ENCODE data around the gene FAM151B. TPM values are rescaled to one million over a fixed set of nuclear protein-coding genes. Genes with fewer than 3 reads are reported as not detected.

The FAM151B gene
- total RNA-seq, 1 experiment from 2014 or later, result 0.60 TPM

- H3K9ac ChIP-seq (ENCODE audit: low read length), result no peak overlapping the region
- no peak for DNase-seq
- no peaks in the 10 kb centered on the region for H3K79me2 ChIP-seq (ENCODE audit: low read length)
- H2AFZ ChIP-seq (ENCODE audit: low read length), result no peak overlapping the region
- H3K9me3 ChIP-seq (ENCODE audit: low read length), result no peaks in the 10 kb centered on the region
- no peaks in the 10 kb centered on the region for H3K27me3 ChIP-seq (ENCODE audit: low read length)
- H3K4me1 ChIP-seq (ENCODE audit: low read length), result no peaks in the 10 kb centered on the region
- H3K4me2 ChIP-seq (ENCODE audit: low read depth, low read length, poor library complexity, severe bottlenecking), result no peak overlapping the region
- no peaks in the 10 kb centered on the region for H4K20me1 ChIP-seq (ENCODE audit: insufficient read depth, low read depth, low read length)
- H3K36me3 ChIP-seq (ENCODE audit: insufficient read depth, low read length), result no peaks in the 10 kb centered on the region
- no peak overlapping the region for H3K4me3 ChIP-seq (ENCODE audit: low read length)
- H3K9me2 ChIP-seq (replicated peaks; ENCODE audit: insufficient read depth, low read length), result no peaks in the 10 kb centered on the region
- H3K27ac ChIP-seq (ENCODE audit: low read length), result no peak overlapping the region
These were observed 21.5 kb downstream of the FAM151B start for GRCh38 chr5:80509362-80509761.

GRCh38 chr5:80516826-80517225 is 28.9 kb downstream of the FAM151B start:
- no peak overlapping the region for H3K4me3 ChIP-seq (ENCODE audit: low read length)
- H3K79me2 ChIP-seq (ENCODE audit: low read length), result no peaks in the 10 kb centered on the region
- no peaks in the 10 kb centered on the region for H3K36me3 ChIP-seq (ENCODE audit: insufficient read depth, low read length)
- H3K27ac ChIP-seq (ENCODE audit: low read length), result no peak overlapping the region
- no peak overlapping the region for H2AFZ ChIP-seq (ENCODE audit: low read length)
- no peaks in the 10 kb centered on the region for H4K20me1 ChIP-seq (ENCODE audit: insufficient read depth, low read depth, low read length)
- H3K9ac ChIP-seq (ENCODE audit: low read length), result no peak overlapping the region
- no peaks in the 10 kb centered on the region for H3K9me2 ChIP-seq (replicated peaks; ENCODE audit: insufficient read depth, low read length)
- no peaks in the 10 kb centered on the region for H3K27me3 ChIP-seq (ENCODE audit: low read length)
- DNase-seq, result no peak
- no peak overlapping the region for H3K4me2 ChIP-seq (ENCODE audit: low read depth, low read length, poor library complexity, severe bottlenecking)
- no peaks in the 10 kb centered on the region for H3K4me1 ChIP-seq (ENCODE audit: low read length)
- no peaks in the 10 kb centered on the region for H3K9me3 ChIP-seq (ENCODE audit: low read length)

GRCh38 chr5:80540691-80541090 is 52.8 kb downstream of the FAM151B start:
- Histone ChIP-seq H3K4me3 (ENCODE audit: low read length) (no peak overlapping the region), H3K4me2 (ENCODE audit: low read depth, low read length, poor library complexity, severe bottlenecking) (no peak overlapping the region), H4K20me1 (ENCODE audit: insufficient read depth, low read depth, low read length) (no peaks in the 10 kb centered on the region), H3K27ac (ENCODE audit: low read length) (no peak overlapping the region), H3K4me1 (ENCODE audit: low read length) (no peaks in the 10 kb centered on the region), H3K36me3 (ENCODE audit: insufficient read depth, low read length) (no peaks in the 10 kb centered on the region), H2AFZ (ENCODE audit: low read length) (no peak overlapping the region), H3K27me3 (ENCODE audit: low read length) (no peaks in the 10 kb centered on the region), H3K9me3 (ENCODE audit: low read length) (no peaks in the 10 kb centered on the region), H3K9ac (ENCODE audit: low read length) (no peak overlapping the region), H3K9me2 (replicated peaks; ENCODE audit: insufficient read depth, low read length) (no peaks in the 10 kb centered on the region), H3K79me2 (ENCODE audit: low read length) (no peaks in the 10 kb centered on the region)
- DNase-seq, result no peak

- Histone ChIP-seq H3K36me3 (ENCODE audit: insufficient read depth, low read length) (no peaks in the 10 kb centered on the region), H3K9me2 (replicated peaks; ENCODE audit: insufficient read depth, low read length) (no peaks in the 10 kb centered on the region), H3K4me2 (ENCODE audit: low read depth, low read length, poor library complexity, severe bottlenecking) (no peak overlapping the region), H3K79me2 (ENCODE audit: low read length) (no peaks in the 10 kb centered on the region), H3K27ac (ENCODE audit: low read length) (no peak overlapping the region), H3K4me1 (ENCODE audit: low read length) (no peaks in the 10 kb centered on the region), H2AFZ (ENCODE audit: low read length) (no peak overlapping the region), H3K27me3 (ENCODE audit: low read length) (no peaks in the 10 kb centered on the region), H3K9ac (ENCODE audit: low read length) (no peak overlapping the region), H3K9me3 (ENCODE audit: low read length) (no peaks in the 10 kb centered on the region), H3K4me3 (ENCODE audit: low read length) (no peak overlapping the region), H4K20me1 (ENCODE audit: insufficient read depth, low read depth, low read length) (no peaks in the 10 kb centered on the region)
- no peak for DNase-seq
These were observed 53.5 kb downstream of the FAM151B start for GRCh38 chr5:80541392-80541791.

GRCh38 chr5:80554646-80555045 is 66.7 kb downstream of the FAM151B start:
- Histone ChIP-seq H3K4me1 (ENCODE audit: low read length) (no peaks in the 10 kb centered on the region), H3K79me2 (ENCODE audit: low read length) (no peaks in the 10 kb centered on the region), H3K36me3 (ENCODE audit: insufficient read depth, low read length) (no peaks in the 10 kb centered on the region), H3K27me3 (ENCODE audit: low read length) (no peaks in the 10 kb centered on the region), H4K20me1 (ENCODE audit: insufficient read depth, low read depth, low read length) (no peaks in the 10 kb centered on the region), H3K27ac (ENCODE audit: low read length) (no peak overlapping the region), H3K9me3 (ENCODE audit: low read length) (no peaks in the 10 kb centered on the region), H3K4me2 (ENCODE audit: low read depth, low read length, poor library complexity, severe bottlenecking) (no peak overlapping the region), H3K4me3 (ENCODE audit: low read length) (no peak overlapping the region), H3K9ac (ENCODE audit: low read length) (no peak overlapping the region), H2AFZ (ENCODE audit: low read length) (no peak overlapping the region), H3K9me2 (replicated peaks; ENCODE audit: insufficient read depth, low read length) (no peaks in the 10 kb centered on the region)
- no peak for DNase-seq

GRCh38 chr5:80555099-80555498 is 67.2 kb downstream of the FAM151B start:
- no peak overlapping the region for H3K27ac ChIP-seq (ENCODE audit: low read length)

GRCh38 chr5:80559244-80559643 is 71.3 kb downstream of the FAM151B start:
- DNase-seq, result no peak
- Histone ChIP-seq H3K36me3 (ENCODE audit: insufficient read depth, low read length) (no peaks in the 10 kb centered on the region), H3K27ac (ENCODE audit: low read length) (no peak overlapping the region), H4K20me1 (ENCODE audit: insufficient read depth, low read depth, low read length) (no peaks in the 10 kb centered on the region), H3K9me2 (replicated peaks; ENCODE audit: insufficient read depth, low read length) (no peaks in the 10 kb centered on the region), H3K9ac (ENCODE audit: low read length) (no peak overlapping the region), H3K4me1 (ENCODE audit: low read length) (no peaks in the 10 kb centered on the region), H3K4me2 (ENCODE audit: low read depth, low read length, poor library complexity, severe bottlenecking) (no peak overlapping the region), H3K27me3 (ENCODE audit: low read length) (no peaks in the 10 kb centered on the region), H3K9me3 (ENCODE audit: low read length) (no peaks in the 10 kb centered on the region), H3K79me2 (ENCODE audit: low read length) (no peaks in the 10 kb centered on the region), H3K4me3 (ENCODE audit: low read length) (no peak overlapping the region), H2AFZ (ENCODE audit: low read length) (no peak overlapping the region)

More at GRCh38 chr5:80555099-80555498, 67.2 kb downstream of the FAM151B start:
- H3K4me1 ChIP-seq (ENCODE audit: low read length), result no peaks in the 10 kb centered on the region
- H3K79me2 ChIP-seq (ENCODE audit: low read length), result no peaks in the 10 kb centered on the region
- DNase-seq, result no peak
- no peak overlapping the region for H2AFZ ChIP-seq (ENCODE audit: low read length)
- H3K9me3 ChIP-seq (ENCODE audit: low read length), result no peaks in the 10 kb centered on the region
- no peaks in the 10 kb centered on the region for H3K36me3 ChIP-seq (ENCODE audit: insufficient read depth, low read length)
- H3K9me2 ChIP-seq (replicated peaks; ENCODE audit: insufficient read depth, low read length), result no peaks in the 10 kb centered on the region
- no peak overlapping the region for H3K4me2 ChIP-seq (ENCODE audit: low read depth, low read length, poor library complexity, severe bottlenecking)
- no peak overlapping the region for H3K9ac ChIP-seq (ENCODE audit: low read length)
- no peaks in the 10 kb centered on the region for H4K20me1 ChIP-seq (ENCODE audit: insufficient read depth, low read depth, low read length)
- H3K4me3 ChIP-seq (ENCODE audit: low read length), result no peak overlapping the region
- H3K27me3 ChIP-seq (ENCODE audit: low read length), result no peaks in the 10 kb centered on the region

GRCh38 chr5:80565330-80565729 is 77.4 kb downstream of the FAM151B start:
- DNase-seq, result no peak
- Histone ChIP-seq H3K4me1 (ENCODE audit: low read length) (no peaks in the 10 kb centered on the region), H3K4me3 (ENCODE audit: low read length) (no peak overlapping the region), H3K27ac (ENCODE audit: low read length) (no peak overlapping the region), H3K36me3 (ENCODE audit: insufficient read depth, low read length) (no peaks in the 10 kb centered on the region), H3K9ac (ENCODE audit: low read length) (no peak overlapping the region), H4K20me1 (ENCODE audit: insufficient read depth, low read depth, low read length) (no peaks in the 10 kb centered on the region), H3K4me2 (ENCODE audit: low read depth, low read length, poor library complexity, severe bottlenecking) (no peak overlapping the region), H3K9me3 (ENCODE audit: low read length) (no peaks in the 10 kb centered on the region), H3K27me3 (ENCODE audit: low read length) (no peaks in the 10 kb centered on the region), H2AFZ (ENCODE audit: low read length) (no peak overlapping the region), H3K79me2 (ENCODE audit: low read length) (no peaks in the 10 kb centered on the region), H3K9me2 (replicated peaks; ENCODE audit: insufficient read depth, low read length) (no peaks in the 10 kb centered on the region)

GRCh38 chr5:80566711-80567259 is 78.9 kb downstream of the FAM151B start:
- H3K36me3 ChIP-seq (ENCODE audit: insufficient read depth, low read length), result no peaks in the 10 kb centered on the region
- H3K9me3 ChIP-seq (ENCODE audit: low read length), result no peaks in the 10 kb centered on the region
- DNase-seq, result no peak
- no peaks in the 10 kb centered on the region for H3K27me3 ChIP-seq (ENCODE audit: low read length)
- no peak overlapping the region for H3K9ac ChIP-seq (ENCODE audit: low read length)
- no peak overlapping the region for H2AFZ ChIP-seq (ENCODE audit: low read length)
- H3K4me1 ChIP-seq (ENCODE audit: low read length), result no peaks in the 10 kb centered on the region
- no peak overlapping the region for H3K4me2 ChIP-seq (ENCODE audit: low read depth, low read length, poor library complexity, severe bottlenecking)
- no peak overlapping the region for H3K27ac ChIP-seq (ENCODE audit: low read length)
- H4K20me1 ChIP-seq (ENCODE audit: insufficient read depth, low read depth, low read length), result no peaks in the 10 kb centered on the region
- no peak overlapping the region for H3K4me3 ChIP-seq (ENCODE audit: low read length)
- no peaks in the 10 kb centered on the region for H3K79me2 ChIP-seq (ENCODE audit: low read length)
- H3K9me2 ChIP-seq (replicated peaks; ENCODE audit: insufficient read depth, low read length), result no peaks in the 10 kb centered on the region
